ENCODE results near the gene YWHAB. TPM values are rescaled to one million over a fixed set of nuclear protein-coding genes. Genes with fewer than 3 reads are reported as not detected.

YWHAB gene
- total RNA-seq, 2 donors from 2014 or later = 256 to 282 TPM

DNA sequence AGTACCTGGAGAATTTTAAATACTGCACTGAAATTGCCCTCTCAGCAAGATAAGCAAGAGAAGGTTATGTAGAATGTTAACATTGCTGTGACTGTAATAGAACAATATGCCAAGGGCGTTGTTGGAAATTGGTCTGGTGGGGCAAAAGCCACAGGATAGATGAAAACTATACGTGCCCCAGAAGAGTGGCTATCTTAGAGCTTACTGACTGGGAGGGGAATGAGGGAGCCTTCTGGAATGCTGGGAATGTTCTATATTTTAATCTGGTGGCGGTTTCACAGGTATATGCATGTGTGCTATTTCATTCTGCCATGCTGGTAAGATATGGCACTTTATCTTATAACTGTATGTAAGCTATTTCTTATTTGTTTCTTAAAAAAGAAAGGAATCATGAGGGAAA is 35.2 kb upstream of the YWHAB start:
- Histone ChIP-seq H3K27ac (peak overlapping the region; percentile 4), H3K9ac (ENCODE audit: low read depth in 2 of 2, low read length in 2 of 2) (no peak overlapping the region), H3K4me1 (no peaks in the 10 kb centered on the region), H3K36me3 (no peaks in the 10 kb centered on the region), H3K27me3 (no peaks in the 10 kb centered on the region), H3K9me3 (no peaks in the 10 kb centered on the region), H3K4me3 (no peak overlapping the region)
- TF ChIP-seq, protein P1, sequence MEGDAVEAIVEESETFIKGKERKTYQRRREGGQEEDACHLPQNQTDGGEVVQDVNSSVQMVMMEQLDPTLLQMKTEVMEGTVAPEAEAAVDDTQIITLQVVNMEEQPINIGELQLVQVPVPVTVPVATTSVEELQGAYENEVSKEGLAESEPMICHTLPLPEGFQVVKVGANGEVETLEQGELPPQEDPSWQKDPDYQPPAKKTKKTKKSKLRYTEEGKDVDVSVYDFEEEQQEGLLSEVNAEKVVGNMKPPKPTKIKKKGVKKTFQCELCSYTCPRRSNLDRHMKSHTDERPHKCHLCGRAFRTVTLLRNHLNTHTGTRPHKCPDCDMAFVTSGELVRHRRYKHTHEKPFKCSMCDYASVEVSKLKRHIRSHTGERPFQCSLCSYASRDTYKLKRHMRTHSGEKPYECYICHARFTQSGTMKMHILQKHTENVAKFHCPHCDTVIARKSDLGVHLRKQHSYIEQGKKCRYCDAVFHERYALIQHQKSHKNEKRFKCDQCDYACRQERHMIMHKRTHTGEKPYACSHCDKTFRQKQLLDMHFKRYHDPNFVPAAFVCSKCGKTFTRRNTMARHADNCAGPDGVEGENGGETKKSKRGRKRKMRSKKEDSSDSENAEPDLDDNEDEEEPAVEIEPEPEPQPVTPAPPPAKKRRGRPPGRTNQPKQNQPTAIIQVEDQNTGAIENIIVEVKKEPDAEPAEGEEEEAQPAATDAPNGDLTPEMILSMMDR (IDR thresholded peaks at IDR 0.05) = no peak
- peak; percentile 49 for DNase-seq
- intact Hi-C loops (cut with DNase I) = no loop called here

GRCh38 chr20:44850837-44851236 is 34.7 kb upstream of the YWHAB start:
- Histone ChIP-seq H3K27ac (no peak overlapping the region), H3K4me3 (no peak overlapping the region), H3K27me3 (no peaks in the 10 kb centered on the region), H3K4me1 (no peaks in the 10 kb centered on the region), H3K9ac (ENCODE audit: low read depth in 2 of 2, low read length in 2 of 2) (no peak overlapping the region), H3K9me3 (no peaks in the 10 kb centered on the region), H3K36me3 (no peaks in the 10 kb centered on the region)
- intact Hi-C loops (cut with DNase I) = no loop called here
- DNase-seq = no peak
- TF ChIP-seq, protein P1 (IDR thresholded peaks at IDR 0.05) = no peak

- H3K27me3 ChIP-seq = no peaks in the 10 kb centered on the region
- peak overlapping the region; percentile 26 for H3K27ac ChIP-seq
- no peak overlapping the region for H3K9ac ChIP-seq (ENCODE audit: low read depth in 2 of 2, low read length in 2 of 2)
- DNase-seq = peak; percentile 74
- H3K4me1 ChIP-seq = no peaks in the 10 kb centered on the region
- TF ChIP-seq, protein P1 (IDR thresholded peaks at IDR 0.05) = no peak
- no peak overlapping the region for H3K4me3 ChIP-seq
- intact Hi-C loops (cut with DNase I) = no loop called here
- H3K36me3 ChIP-seq = no peaks in the 10 kb centered on the region
- H3K9me3 ChIP-seq = no peaks in the 10 kb centered on the region
These were observed 34.0 kb upstream of the YWHAB start for GRCh38 chr20:44851545-44851944.

- TF ChIP-seq, protein P1 (IDR thresholded peaks at IDR 0.05) = no peak
- Histone ChIP-seq H3K27me3 (no peaks in the 10 kb centered on the region), H3K9ac (ENCODE audit: low read depth in 2 of 2, low read length in 2 of 2) (no peak overlapping the region), H3K36me3 (no peaks in the 10 kb centered on the region), H3K27ac (no peak overlapping the region), H3K9me3 (no peaks in the 10 kb centered on the region), H3K4me1 (no peaks in the 10 kb centered on the region), H3K4me3 (no peak overlapping the region)
- intact Hi-C loops (cut with DNase I) = no loop called here
- no peak for DNase-seq
These were observed 29.1 kb upstream of the YWHAB start for GRCh38 chr20:44856442-44856841.

DNA sequence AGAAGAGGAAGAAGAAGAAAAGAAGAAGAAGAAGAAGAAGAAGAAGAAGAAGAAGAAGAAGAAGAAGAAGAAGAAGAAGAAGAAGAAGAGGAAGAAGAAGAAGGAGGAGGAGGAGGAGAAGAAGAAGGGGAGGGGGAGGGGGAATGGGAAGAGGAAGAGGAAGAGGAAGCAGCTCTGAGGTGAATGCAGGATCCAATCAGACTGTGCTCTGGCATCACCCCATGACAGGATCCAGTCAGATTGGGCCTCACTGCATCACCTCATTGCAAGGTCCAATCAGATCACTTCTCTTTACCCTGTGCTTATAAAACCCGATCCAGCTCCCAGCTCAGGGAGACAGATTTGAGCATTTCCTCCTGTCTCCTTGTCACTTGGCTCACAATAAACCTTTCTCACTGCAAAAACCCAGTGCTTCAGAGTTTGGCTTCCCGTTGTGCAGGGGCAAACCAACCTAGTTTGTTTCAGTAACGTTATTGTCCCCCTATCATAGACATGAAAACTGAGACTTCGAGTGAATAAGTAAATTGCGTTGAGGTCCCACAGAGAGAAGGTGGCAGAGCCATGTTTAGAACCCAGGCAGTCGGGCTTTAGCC is 28.6 kb upstream of the YWHAB start:
- no peak overlapping the region for H3K4me3 ChIP-seq
- no peak overlapping the region for H3K27ac ChIP-seq
- H3K4me1 ChIP-seq = no peaks in the 10 kb centered on the region
- no peaks in the 10 kb centered on the region for H3K27me3 ChIP-seq
- TF ChIP-seq, protein P1 (IDR thresholded peaks at IDR 0.05) = no peak
- no peaks in the 10 kb centered on the region for H3K9me3 ChIP-seq
- no peak for DNase-seq
- H3K9ac ChIP-seq (ENCODE audit: low read depth in 2 of 2, low read length in 2 of 2) = no peak overlapping the region
- H3K36me3 ChIP-seq = no peaks in the 10 kb centered on the region
- intact Hi-C loops (cut with DNase I) = no loop called here
